ENCODE results near the gene CPT1C.
"Not testable (repeated sequence)": the region's sequence is repeated elsewhere in the genome, so short reads cannot be mapped to it uniquely, and the experiment has no call there.

The CPT1C gene

DNA sequence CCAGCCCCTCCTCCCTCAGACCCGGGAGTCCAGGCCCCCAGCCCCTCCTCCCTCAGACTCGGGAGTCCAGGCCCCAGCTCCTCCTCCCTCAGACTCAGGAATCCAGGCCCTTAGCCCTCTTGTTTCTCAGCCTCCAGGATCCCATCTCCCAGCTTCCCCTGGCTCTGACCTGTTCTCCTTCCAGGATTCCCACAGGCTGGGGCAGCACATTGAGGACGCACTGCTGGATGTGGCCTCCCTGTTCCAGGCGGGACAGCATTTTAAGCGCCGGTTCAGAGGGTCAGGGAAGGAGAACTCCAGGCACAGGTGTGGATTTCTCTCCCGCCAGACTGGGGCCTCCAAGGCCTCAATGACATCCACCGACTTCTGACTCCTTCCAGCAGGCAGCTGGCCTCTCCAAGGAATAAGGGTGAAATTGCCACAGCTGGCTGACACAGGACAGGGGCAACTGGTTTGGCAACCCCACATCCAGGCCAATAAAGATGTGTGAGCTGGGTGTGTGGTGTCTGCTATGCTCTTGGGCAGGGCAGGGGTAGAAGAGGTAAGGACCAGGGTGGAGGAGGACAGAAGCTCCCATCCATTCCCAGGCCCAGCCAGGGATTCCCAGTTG lies 22.4 kb downstream of the CPT1C start:
- Histone ChIP-seq H3K27ac (ENCODE audit: poor library complexity, severe bottlenecking) (no peak overlapping the region), H3K9me3 (ENCODE audit: severe bottlenecking) (no peaks in the 10 kb centered on the region), H3K36me3 (ENCODE audit: low read depth) (no peaks in the 10 kb centered on the region), H3K4me1 (ENCODE audit: insufficient read depth, poor library complexity, severe bottlenecking) (no peaks in the 10 kb centered on the region), H3K4me3 (ENCODE audit: severe bottlenecking) (no peak overlapping the region), H3K27me3 (ENCODE audit: insufficient read depth, poor library complexity, severe bottlenecking) (no peaks in the 10 kb centered on the region)
- TF ChIP-seq CTCF (IDR thresholded peaks at IDR 0.05; ENCODE audit: poor library complexity, severe bottlenecking): no peak
- DNase-seq (ENCODE audit: low spot score) (no peak), ATAC-seq (ENCODE audit: low read depth) (no peak)

- no peak for ATAC-seq (ENCODE audit: low read depth)
- no peak for TF ChIP-seq CTCF (IDR thresholded peaks at IDR 0.05; ENCODE audit: poor library complexity, severe bottlenecking)
These were observed 25.2 kb downstream of the CPT1C start for GRCh38 chr19:49716154-49716553.

DNA sequence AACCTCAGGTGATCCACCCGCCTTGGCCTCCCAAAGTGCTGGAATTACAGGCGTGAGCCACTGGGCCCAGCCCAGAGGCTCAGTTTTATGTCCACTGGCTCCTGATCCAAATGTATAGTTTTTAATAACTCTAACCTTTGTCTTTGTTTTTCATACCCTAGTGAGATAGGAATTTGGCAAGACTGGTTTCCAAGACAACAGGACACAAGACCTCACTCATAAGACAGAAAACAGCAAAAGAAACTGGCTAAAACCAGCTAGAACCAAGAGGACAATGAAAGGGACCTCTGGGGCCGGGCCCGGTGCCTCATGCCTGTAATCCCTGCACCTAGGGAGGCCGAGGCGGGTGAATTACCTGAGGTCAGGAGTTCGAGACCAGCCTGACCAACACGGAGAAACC lies 27.6 kb downstream of the CPT1C start:
- no peak for TF ChIP-seq CTCF (IDR thresholded peaks at IDR 0.05; ENCODE audit: poor library complexity, severe bottlenecking)
- H3K4me3 ChIP-seq (ENCODE audit: severe bottlenecking): no peak overlapping the region
- ATAC-seq (ENCODE audit: low read depth) (no peak), DNase-seq (ENCODE audit: low spot score) (no peak)
- no peaks in the 10 kb centered on the region for H3K4me1 ChIP-seq (ENCODE audit: insufficient read depth, poor library complexity, severe bottlenecking)
- no peaks in the 10 kb centered on the region for H3K9me3 ChIP-seq (ENCODE audit: severe bottlenecking)
- H3K27ac ChIP-seq (ENCODE audit: poor library complexity, severe bottlenecking): no peak overlapping the region
- H3K27me3 ChIP-seq (ENCODE audit: insufficient read depth, poor library complexity, severe bottlenecking): no peaks in the 10 kb centered on the region
- H3K36me3 ChIP-seq (ENCODE audit: low read depth): no peaks in the 10 kb centered on the region

More at GRCh38 chr19:49716154-49716553, 25.2 kb downstream of the CPT1C start:
- no peak for DNase-seq (ENCODE audit: low spot score)
- no peak overlapping the region for H3K4me3 ChIP-seq (ENCODE audit: severe bottlenecking)
- H3K9me3 ChIP-seq (ENCODE audit: severe bottlenecking): no peaks in the 10 kb centered on the region
- no peaks in the 10 kb centered on the region for H3K27me3 ChIP-seq (ENCODE audit: insufficient read depth, poor library complexity, severe bottlenecking)
- no peaks in the 10 kb centered on the region for H3K36me3 ChIP-seq (ENCODE audit: low read depth)
- H3K27ac ChIP-seq (ENCODE audit: poor library complexity, severe bottlenecking): no peak overlapping the region
- no peaks in the 10 kb centered on the region for H3K4me1 ChIP-seq (ENCODE audit: insufficient read depth, poor library complexity, severe bottlenecking)

DNA sequence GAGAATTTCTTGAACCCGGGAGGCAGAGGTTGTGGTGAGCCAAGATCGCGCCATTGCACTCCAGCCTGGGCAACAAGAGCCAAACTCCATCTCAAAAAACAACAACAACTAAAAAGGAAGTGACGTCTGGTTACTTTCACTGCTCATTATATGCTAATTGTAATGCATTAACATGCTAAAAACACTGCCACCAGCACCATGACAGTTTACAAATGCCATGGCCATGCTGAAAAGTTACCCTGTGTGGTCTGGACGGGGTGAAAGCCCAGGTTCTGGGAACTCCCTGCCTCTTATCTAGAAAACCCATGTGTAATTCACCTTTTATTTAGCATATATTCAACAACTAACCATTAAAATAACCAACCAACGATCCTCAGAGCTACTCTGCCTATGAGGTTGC lies 28.1 kb downstream of the CPT1C start:
- Histone ChIP-seq H3K4me1 (ENCODE audit: insufficient read depth, poor library complexity, severe bottlenecking) (no peaks in the 10 kb centered on the region), H3K36me3 (ENCODE audit: low read depth) (no peaks in the 10 kb centered on the region), H3K9me3 (ENCODE audit: severe bottlenecking) (no peaks in the 10 kb centered on the region), H3K27me3 (ENCODE audit: insufficient read depth, poor library complexity, severe bottlenecking) (no peaks in the 10 kb centered on the region), H3K27ac (ENCODE audit: poor library complexity, severe bottlenecking) (no peak overlapping the region), H3K4me3 (ENCODE audit: severe bottlenecking) (no peak overlapping the region)
- TF ChIP-seq CTCF (IDR thresholded peaks at IDR 0.05; ENCODE audit: poor library complexity, severe bottlenecking): no peak
- ATAC-seq (ENCODE audit: low read depth) (no peak), DNase-seq (ENCODE audit: low spot score) (no peak)

DNA sequence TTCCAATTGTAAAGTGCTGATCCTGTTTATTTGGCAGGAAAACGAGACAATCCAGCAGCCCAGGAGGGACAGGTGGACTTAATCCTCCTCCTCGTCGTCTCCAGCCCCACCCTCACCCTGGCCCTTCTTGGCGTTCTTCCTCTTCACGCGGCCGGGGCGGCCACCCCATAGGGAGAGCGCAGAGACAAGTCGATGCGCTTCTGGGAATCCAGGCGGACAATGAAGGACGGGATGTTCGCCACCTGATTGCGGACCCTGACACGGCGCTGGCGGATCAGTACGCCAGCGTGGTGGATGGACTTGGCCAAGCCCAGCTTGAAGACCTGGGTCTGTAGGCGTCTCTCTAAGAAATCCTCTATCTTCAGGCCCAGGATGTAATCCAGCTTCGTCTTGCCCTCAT lies 28.5 kb downstream of the CPT1C start:
- not testable (repeated sequence) for H3K4me1 ChIP-seq (ENCODE audit: insufficient read depth, poor library complexity, severe bottlenecking); H3K9me3 ChIP-seq (ENCODE audit: severe bottlenecking); ATAC-seq (ENCODE audit: low read depth); H3K4me3 ChIP-seq (ENCODE audit: severe bottlenecking); DNase-seq (ENCODE audit: low spot score); H3K27ac ChIP-seq (ENCODE audit: poor library complexity, severe bottlenecking); H3K27me3 ChIP-seq (ENCODE audit: insufficient read depth, poor library complexity, severe bottlenecking); H3K36me3 ChIP-seq (ENCODE audit: low read depth)
